ENCODE data around the gene DCLK1. TPM values are rescaled to one million over a fixed set of nuclear protein-coding genes. Genes with fewer than 3 reads are reported as not detected.

DCLK1 gene
- total RNA-seq, 1 experiment from 2014 or later = 36.2 TPM

DNA sequence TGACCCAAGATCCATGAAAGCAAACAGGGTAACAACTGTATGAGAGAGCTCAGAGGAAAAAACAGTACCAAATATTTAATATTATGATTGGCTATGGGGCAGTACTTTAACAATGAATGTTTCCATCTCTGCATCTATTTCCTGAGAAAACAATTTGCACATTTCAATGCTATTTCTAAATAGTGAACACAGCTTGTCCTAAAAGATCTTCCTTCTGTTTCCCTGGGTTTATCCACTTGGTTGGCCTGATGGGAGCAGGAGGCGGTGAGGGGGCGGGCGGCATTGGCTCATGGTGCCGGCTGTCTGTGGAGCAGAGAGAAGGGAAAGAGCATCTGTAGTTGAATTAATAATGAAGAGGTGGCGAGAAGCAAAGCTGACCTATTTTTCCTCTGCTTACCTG, 291.4 kb downstream of the DCLK1 start:
- Histone ChIP-seq H2BK5ac (ENCODE audit: insufficient read length, low read length) (no peak overlapping the region), H3K9me3 (ENCODE audit: control insufficient read depth, low read depth, low read length) (no peaks in the 10 kb centered on the region), H2AK5ac (ENCODE audit: insufficient read length, low read length) (no peak overlapping the region), H4K91ac (ENCODE audit: insufficient read length, low read depth, low read length) (no peak overlapping the region), H3K14ac (ENCODE audit: insufficient read depth, low read length) (no peak overlapping the region), H3T11ph (ENCODE audit: low read length) (no peak overlapping the region), H4K8ac (replicated peaks; ENCODE audit: insufficient read length, low read depth, low read length) (no peak overlapping the region), H3K4ac (ENCODE audit: low read depth, low read length) (no peak overlapping the region), H3K23me2 (ENCODE audit: insufficient read length, low read depth, low read length, poor library complexity, severe bottlenecking) (no peaks in the 10 kb centered on the region), H2BK20ac (ENCODE audit: low read depth, low read length, poor library complexity, severe bottlenecking) (no peak overlapping the region), H3K4me1 (ENCODE audit: insufficient read depth, low read length) (no peaks in the 10 kb centered on the region), H3K9ac (ENCODE audit: extremely low read depth, insufficient read length, low read length) (no peak overlapping the region), H2AFZ (ENCODE audit: low read length) (no peak overlapping the region), H2BK15ac (ENCODE audit: low read depth, low read length) (no peak overlapping the region), H2BK120ac (ENCODE audit: low read depth, low read length, poor library complexity, severe bottlenecking) (no peak overlapping the region), H3K4me2 (ENCODE audit: insufficient read depth, insufficient read length, low read length) (no peak overlapping the region), H3K23ac (ENCODE audit: insufficient read length, low read depth, low read length) (no peak overlapping the region), H2BK12ac (ENCODE audit: insufficient read length, low read depth, low read length) (no peak overlapping the region), H3K18ac (ENCODE audit: insufficient read length, low read depth, low read length) (no peak overlapping the region), H3K79me1 (ENCODE audit: insufficient read depth, low read depth, low read length, poor library complexity, severe bottlenecking) (no peaks in the 10 kb centered on the region), H3K79me2 (ENCODE audit: insufficient read depth, low read length) (no peaks in the 10 kb centered on the region), H3K56ac (ENCODE audit: insufficient read length, low read depth, low read length) (no peak overlapping the region), H3K27me3 (ENCODE audit: insufficient read depth, low read length) (no peaks in the 10 kb centered on the region), H4K20me1 (ENCODE audit: control insufficient read depth, insufficient read depth, insufficient read length) (no peaks in the 10 kb centered on the region), H3K27ac (ENCODE audit: insufficient read length, low read depth, low read length) (no peak overlapping the region), H4K5ac (ENCODE audit: insufficient read length, low read depth, low read length) (no peak overlapping the region)
- Mint-ChIP-seq H3K4me3 (no peak overlapping the region), H3K27me3 (ENCODE audit: low read depth) (no peaks in the 10 kb centered on the region), H3K36me3 (ENCODE audit: insufficient read depth in 1 of 3, low read depth in 3 of 3) (peaks cover 0 to 11% (median 5%) of the 10 kb centered on the region in 3 experiments; a peak in 2 of 7 replicates), H3K27ac (no peak overlapping the region), H3K4me1 (no peaks in the 10 kb centered on the region), H3K9me3 (no peaks in the 10 kb centered on the region)
- TF ChIP-seq, protein P1, sequence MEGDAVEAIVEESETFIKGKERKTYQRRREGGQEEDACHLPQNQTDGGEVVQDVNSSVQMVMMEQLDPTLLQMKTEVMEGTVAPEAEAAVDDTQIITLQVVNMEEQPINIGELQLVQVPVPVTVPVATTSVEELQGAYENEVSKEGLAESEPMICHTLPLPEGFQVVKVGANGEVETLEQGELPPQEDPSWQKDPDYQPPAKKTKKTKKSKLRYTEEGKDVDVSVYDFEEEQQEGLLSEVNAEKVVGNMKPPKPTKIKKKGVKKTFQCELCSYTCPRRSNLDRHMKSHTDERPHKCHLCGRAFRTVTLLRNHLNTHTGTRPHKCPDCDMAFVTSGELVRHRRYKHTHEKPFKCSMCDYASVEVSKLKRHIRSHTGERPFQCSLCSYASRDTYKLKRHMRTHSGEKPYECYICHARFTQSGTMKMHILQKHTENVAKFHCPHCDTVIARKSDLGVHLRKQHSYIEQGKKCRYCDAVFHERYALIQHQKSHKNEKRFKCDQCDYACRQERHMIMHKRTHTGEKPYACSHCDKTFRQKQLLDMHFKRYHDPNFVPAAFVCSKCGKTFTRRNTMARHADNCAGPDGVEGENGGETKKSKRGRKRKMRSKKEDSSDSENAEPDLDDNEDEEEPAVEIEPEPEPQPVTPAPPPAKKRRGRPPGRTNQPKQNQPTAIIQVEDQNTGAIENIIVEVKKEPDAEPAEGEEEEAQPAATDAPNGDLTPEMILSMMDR (conservative IDR thresholded peaks at IDR 0.05) = no peak
- no peak for DNase-seq
- WGBS (ENCODE audit: extremely low coverage, insufficient read length, low lambda C conversion rate) = no CpG with 5 or more reads among the region's 5 CpGs
